Panc1 (cell line): ENCODE data around the gene RGS3.

Experiments
- SIN3A ChIP-seq: IDR thresholded peaks from 2 replicates; pipeline ENCODE4 v1.6.1; 2012; ENCODE audit warnings: low read depth, mild to moderate bottlenecking, low read length, moderate library complexity, borderline replicate concordance; ENCODE audit not compliant: insufficient read depth
- TF ChIP-seq, protein P1 (sequence below): fragments of 450-650 bp; IDR thresholded peaks from 2 replicates; pipeline ENCODE4 v1.5.1; 2017; ENCODE audit warnings: mild to moderate bottlenecking
- TF ChIP-seq, protein P2 (sequence below), 2 experiments: IDR thresholded peaks; 2 replicates each; pipeline ENCODE4 v1.6.1; 2011 to 2012; ENCODE audit warnings: low read depth in 2 of 2, control low read depth in 1 of 2, low read length in 1 of 2, mild to moderate bottlenecking in 1 of 2, moderate library complexity in 1 of 2; ENCODE audit not compliant: insufficient read depth in 1 of 2

DNA sequence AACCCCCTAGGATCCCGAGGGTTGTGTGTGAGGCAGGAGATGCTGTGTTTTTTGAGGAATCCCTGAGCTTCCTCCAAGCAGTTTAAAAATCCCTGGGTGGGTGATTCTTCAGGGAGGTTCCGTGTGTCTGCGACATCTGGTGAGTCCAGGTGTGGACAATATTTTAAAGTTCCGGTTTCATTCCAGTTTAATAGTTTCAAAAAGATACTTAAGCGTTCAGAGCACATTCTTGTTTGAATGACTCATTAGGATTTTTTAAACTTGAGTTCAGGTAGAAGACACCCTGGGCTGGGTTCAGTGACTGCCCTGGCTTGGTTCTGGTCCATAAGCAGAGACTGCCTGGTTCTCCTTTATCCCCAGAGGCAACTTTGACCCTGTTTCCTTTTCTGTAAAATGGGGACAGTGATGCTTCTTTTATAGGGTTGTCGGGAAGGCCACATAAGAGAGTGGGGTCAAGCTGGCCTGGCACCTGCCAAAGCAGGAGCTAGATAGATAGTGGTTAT, 119.2 kb downstream of the RGS3 start:
- TF ChIP-seq, protein P1, sequence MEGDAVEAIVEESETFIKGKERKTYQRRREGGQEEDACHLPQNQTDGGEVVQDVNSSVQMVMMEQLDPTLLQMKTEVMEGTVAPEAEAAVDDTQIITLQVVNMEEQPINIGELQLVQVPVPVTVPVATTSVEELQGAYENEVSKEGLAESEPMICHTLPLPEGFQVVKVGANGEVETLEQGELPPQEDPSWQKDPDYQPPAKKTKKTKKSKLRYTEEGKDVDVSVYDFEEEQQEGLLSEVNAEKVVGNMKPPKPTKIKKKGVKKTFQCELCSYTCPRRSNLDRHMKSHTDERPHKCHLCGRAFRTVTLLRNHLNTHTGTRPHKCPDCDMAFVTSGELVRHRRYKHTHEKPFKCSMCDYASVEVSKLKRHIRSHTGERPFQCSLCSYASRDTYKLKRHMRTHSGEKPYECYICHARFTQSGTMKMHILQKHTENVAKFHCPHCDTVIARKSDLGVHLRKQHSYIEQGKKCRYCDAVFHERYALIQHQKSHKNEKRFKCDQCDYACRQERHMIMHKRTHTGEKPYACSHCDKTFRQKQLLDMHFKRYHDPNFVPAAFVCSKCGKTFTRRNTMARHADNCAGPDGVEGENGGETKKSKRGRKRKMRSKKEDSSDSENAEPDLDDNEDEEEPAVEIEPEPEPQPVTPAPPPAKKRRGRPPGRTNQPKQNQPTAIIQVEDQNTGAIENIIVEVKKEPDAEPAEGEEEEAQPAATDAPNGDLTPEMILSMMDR, result no peak
- TF ChIP-seq SIN3A, result no peak
- TF ChIP-seq, protein P2, sequence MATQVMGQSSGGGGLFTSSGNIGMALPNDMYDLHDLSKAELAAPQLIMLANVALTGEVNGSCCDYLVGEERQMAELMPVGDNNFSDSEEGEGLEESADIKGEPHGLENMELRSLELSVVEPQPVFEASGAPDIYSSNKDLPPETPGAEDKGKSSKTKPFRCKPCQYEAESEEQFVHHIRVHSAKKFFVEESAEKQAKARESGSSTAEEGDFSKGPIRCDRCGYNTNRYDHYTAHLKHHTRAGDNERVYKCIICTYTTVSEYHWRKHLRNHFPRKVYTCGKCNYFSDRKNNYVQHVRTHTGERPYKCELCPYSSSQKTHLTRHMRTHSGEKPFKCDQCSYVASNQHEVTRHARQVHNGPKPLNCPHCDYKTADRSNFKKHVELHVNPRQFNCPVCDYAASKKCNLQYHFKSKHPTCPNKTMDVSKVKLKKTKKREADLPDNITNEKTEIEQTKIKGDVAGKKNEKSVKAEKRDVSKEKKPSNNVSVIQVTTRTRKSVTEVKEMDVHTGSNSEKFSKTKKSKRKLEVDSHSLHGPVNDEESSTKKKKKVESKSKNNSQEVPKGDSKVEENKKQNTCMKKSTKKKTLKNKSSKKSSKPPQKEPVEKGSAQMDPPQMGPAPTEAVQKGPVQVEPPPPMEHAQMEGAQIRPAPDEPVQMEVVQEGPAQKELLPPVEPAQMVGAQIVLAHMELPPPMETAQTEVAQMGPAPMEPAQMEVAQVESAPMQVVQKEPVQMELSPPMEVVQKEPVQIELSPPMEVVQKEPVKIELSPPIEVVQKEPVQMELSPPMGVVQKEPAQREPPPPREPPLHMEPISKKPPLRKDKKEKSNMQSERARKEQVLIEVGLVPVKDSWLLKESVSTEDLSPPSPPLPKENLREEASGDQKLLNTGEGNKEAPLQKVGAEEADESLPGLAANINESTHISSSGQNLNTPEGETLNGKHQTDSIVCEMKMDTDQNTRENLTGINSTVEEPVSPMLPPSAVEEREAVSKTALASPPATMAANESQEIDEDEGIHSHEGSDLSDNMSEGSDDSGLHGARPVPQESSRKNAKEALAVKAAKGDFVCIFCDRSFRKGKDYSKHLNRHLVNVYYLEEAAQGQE (IDR thresholded peaks at IDR 0.05; ENCODE audit: insufficient read depth in 1 of 2, low read depth in 2 of 2, low read length in 1 of 2), result no peak
